DOHH2 (cell line): ENCODE results near the gene NGF.

ENCODE experiments used
- H3F3A ChIP-seq: fragments of 200-600 bp; sonication (generic), shearing (Covaris generic); 2 replicates; pipeline ENCODE4 v1.6.0; 2016; ENCODE audit warnings: antibody characterized with exemption, mild to moderate bottlenecking; ENCODE audit not compliant: control insufficient read depth, insufficient read depth
- H3K27ac ChIP-seq: fragments of 200-600 bp; sonication (generic); 2 replicates; pipeline ENCODE4 v1.5.1; 2014; ENCODE audit warnings: low read depth, mild to moderate bottlenecking, low read length, moderate library complexity
- H3K27me3 ChIP-seq: fragments of 200-600 bp; sonication (generic); 2 replicates; pipeline ENCODE4 v1.6.1; 2014; ENCODE audit warnings: mild to moderate bottlenecking, low read length, mixed read lengths; ENCODE audit not compliant: control insufficient read depth
- H3K36me3 ChIP-seq: fragments of 200-600 bp; sonication (generic); 2 replicates; pipeline ENCODE4 v1.6.1; 2014; ENCODE audit warnings: mild to moderate bottlenecking, low read length, moderate library complexity, mixed read lengths; ENCODE audit not compliant: control insufficient read depth
- H3K4me1 ChIP-seq: fragments of 200-600 bp; sonication (generic); 2 replicates; pipeline ENCODE4 v1.6.1; 2014; ENCODE audit warnings: mild to moderate bottlenecking, low read length, mixed read lengths; ENCODE audit not compliant: control insufficient read depth
- H3K4me2 ChIP-seq: fragments of 200-600 bp; sonication (generic); 2 replicates; pipeline ENCODE4 v1.6.0; 2014; ENCODE audit warnings: mild to moderate bottlenecking, low read length, moderate library complexity
- H3K4me3 ChIP-seq: fragments of 200-600 bp; sonication (generic); 2 replicates; pipeline ENCODE4 v1.5.1; 2014; ENCODE audit warnings: mild to moderate bottlenecking, low read length, mixed read lengths
- H3K79me2 ChIP-seq: fragments of 200-600 bp; sonication (generic); 2 replicates; pipeline ENCODE4 v1.6.1; 2014; ENCODE audit warnings: mild to moderate bottlenecking, low read length, mixed read lengths; ENCODE audit not compliant: control insufficient read depth
- H3K9me2 ChIP-seq: fragments of 200-600 bp; sonication (generic); replicated peaks from 2 replicates; pipeline ENCODE4 v1.6.1; 2014; ENCODE audit warnings: mild to moderate bottlenecking, low read length, mixed read lengths; ENCODE audit not compliant: control insufficient read depth
- H3K9me3 ChIP-seq: fragments of 200-600 bp; sonication (generic); 2 replicates; pipeline ENCODE4 v1.6.1; 2014; ENCODE audit warnings: antibody characterized with exemption, low read length, mixed read lengths; ENCODE audit not compliant: control insufficient read depth, insufficient read depth
- H4K20me1 ChIP-seq: fragments of 200-600 bp; sonication (generic); 2 replicates; pipeline ENCODE4 v1.6.0; 2014; ENCODE audit warnings: low read depth, mild to moderate bottlenecking, antibody characterized with exemption, low read length, moderate library complexity; ENCODE audit not compliant: control insufficient read depth, insufficient read depth
- EZH2phosphoT487 ChIP-seq: fragments of 200-600 bp; sonication (generic); IDR thresholded peaks from 2 replicates; pipeline ENCODE4 v1.6.1; 2017; ENCODE audit warnings: borderline replicate concordance, mild to moderate bottlenecking, antibody characterized with exemption, low read length, moderate library complexity, mixed read lengths
- TF ChIP-seq, protein P1 (sequence below): fragments of 200-600 bp; sonication (generic); IDR thresholded peaks from one replicate; pipeline ENCODE4 v1.5.1; 2014; ENCODE audit warnings: antibody characterized with exemption, mild to moderate bottlenecking, low read depth, low read length; ENCODE audit not compliant: poor library complexity, severe bottlenecking

NGF gene

DNA sequence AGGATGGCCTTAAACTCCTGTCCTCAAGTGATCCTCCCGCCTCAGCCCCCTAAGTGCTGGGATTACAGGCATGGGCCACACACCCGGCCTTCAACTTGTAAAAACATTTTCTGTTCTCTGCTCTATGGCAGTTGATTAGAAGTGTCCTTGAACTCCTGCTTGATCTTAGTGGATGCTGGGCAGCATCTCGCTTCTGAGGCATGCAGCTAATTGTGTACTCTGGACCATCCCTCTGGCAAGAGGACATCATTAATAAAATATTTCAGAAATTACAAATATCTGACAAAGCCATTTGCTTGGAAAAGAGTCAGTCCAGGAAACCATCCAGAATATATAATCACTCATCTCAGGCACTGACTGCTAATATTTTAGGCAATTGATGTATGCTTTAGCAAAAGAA lies 8.1 kb downstream of the NGF start:
- H3K9me2 ChIP-seq, result no peaks in the 10 kb centered on the region
- H4K20me1 ChIP-seq, result no peaks in the 10 kb centered on the region
- no peaks in the 10 kb centered on the region for H3F3A ChIP-seq
- no peak overlapping the region for H3K27ac ChIP-seq
- no peaks in the 10 kb centered on the region for H3K79me2 ChIP-seq
- TF ChIP-seq, protein P1, sequence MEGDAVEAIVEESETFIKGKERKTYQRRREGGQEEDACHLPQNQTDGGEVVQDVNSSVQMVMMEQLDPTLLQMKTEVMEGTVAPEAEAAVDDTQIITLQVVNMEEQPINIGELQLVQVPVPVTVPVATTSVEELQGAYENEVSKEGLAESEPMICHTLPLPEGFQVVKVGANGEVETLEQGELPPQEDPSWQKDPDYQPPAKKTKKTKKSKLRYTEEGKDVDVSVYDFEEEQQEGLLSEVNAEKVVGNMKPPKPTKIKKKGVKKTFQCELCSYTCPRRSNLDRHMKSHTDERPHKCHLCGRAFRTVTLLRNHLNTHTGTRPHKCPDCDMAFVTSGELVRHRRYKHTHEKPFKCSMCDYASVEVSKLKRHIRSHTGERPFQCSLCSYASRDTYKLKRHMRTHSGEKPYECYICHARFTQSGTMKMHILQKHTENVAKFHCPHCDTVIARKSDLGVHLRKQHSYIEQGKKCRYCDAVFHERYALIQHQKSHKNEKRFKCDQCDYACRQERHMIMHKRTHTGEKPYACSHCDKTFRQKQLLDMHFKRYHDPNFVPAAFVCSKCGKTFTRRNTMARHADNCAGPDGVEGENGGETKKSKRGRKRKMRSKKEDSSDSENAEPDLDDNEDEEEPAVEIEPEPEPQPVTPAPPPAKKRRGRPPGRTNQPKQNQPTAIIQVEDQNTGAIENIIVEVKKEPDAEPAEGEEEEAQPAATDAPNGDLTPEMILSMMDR, result no peak
- no peak for TF ChIP-seq EZH2phosphoT487
- H3K4me1 ChIP-seq, result no peaks in the 10 kb centered on the region
- no peak overlapping the region for H3K4me2 ChIP-seq
- H3K9me3 ChIP-seq, result no peaks in the 10 kb centered on the region
- no peaks in the 10 kb centered on the region for H3K36me3 ChIP-seq
- H3K4me3 ChIP-seq, result no peak overlapping the region
- H3K27me3 ChIP-seq, result no peaks in the 10 kb centered on the region

DNA sequence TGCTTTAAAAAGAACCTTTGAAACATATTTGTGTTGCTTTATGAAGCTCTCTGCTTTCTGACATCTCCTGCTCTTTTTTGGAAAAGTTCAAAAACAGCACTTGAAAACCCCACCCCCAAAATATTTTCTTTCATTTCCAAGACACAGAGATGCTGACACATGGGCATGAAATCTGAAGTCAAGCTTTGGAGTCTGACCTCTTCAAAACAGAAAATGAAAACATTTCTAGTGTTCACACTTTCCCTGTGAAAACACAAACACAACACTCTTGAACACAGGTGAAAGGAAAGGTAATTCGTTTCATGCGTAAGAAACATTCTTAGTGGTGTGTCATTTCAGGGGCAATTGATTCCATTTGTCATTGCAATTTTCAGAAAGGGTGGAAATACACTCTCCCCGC lies 10.8 kb downstream of the NGF start:
- Histone ChIP-seq H3K27me3 (no peaks in the 10 kb centered on the region), H3K27ac (no peak overlapping the region), H3K4me1 (no peaks in the 10 kb centered on the region), H3K9me2 (no peaks in the 10 kb centered on the region), H3K79me2 (no peaks in the 10 kb centered on the region), H3K9me3 (no peaks in the 10 kb centered on the region), H3K36me3 (no peaks in the 10 kb centered on the region), H4K20me1 (no peaks in the 10 kb centered on the region), H3K4me3 (no peak overlapping the region), H3F3A (no peaks in the 10 kb centered on the region), H3K4me2 (no peak overlapping the region)
- TF ChIP-seq EZH2phosphoT487, result no peak
- TF ChIP-seq, protein P1, result no peak

DNA sequence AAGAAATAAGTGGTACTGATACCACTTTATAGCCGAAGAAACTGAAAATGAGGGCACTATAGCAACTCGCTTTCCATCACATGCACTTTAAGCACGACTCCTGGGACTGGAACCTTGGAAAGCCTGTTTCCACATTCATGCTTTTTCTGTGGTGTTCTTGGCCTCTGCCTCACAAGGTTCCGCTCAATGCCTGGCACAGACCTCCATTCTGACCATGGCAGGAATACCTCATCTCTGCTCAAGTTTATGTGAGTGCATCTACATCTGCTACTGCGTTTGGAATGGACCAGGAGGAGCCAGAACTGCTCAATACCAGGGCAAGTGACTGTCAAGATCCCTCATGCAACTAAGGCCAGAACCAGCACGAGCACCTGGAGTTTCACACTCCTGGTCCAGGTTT lies 11.6 kb downstream of the NGF start:
- Histone ChIP-seq H4K20me1 (no peaks in the 10 kb centered on the region), H3K4me2 (no peak overlapping the region), H3K27ac (no peak overlapping the region), H3K9me2 (no peaks in the 10 kb centered on the region), H3K27me3 (no peaks in the 10 kb centered on the region), H3K9me3 (no peaks in the 10 kb centered on the region), H3F3A (no peaks in the 10 kb centered on the region), H3K4me1 (no peaks in the 10 kb centered on the region), H3K36me3 (no peaks in the 10 kb centered on the region), H3K4me3 (no peak overlapping the region), H3K79me2 (no peaks in the 10 kb centered on the region)
- TF ChIP-seq EZH2phosphoT487, result no peak
- TF ChIP-seq, protein P1, result no peak

DNA sequence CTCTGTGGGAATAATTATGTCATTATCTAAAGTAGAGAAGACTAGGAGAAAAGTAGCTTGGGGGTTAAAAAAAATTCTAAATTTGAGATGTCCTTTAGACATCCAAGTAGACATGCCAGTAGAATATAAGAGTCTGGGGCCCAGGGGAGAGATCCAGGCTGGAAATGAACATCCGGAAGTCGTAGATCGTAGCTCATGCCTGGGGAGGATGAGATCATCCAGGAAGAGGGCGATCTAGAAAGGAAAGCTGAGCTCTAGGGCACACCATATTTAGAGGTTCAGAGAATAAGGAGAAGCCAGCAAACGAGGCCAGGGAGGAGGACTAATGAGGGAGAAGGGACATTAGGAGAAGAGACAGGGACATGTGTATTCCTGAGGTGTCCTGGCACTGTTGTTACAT lies 12.2 kb downstream of the NGF start:
- no peak overlapping the region for H3K27ac ChIP-seq
- H3K9me2 ChIP-seq, result no peaks in the 10 kb centered on the region

More for the DNA sequence above, 12.2 kb downstream of the NGF start:
- no peaks in the 10 kb centered on the region for H3K9me3 ChIP-seq
- no peaks in the 10 kb centered on the region for H3F3A ChIP-seq
- no peaks in the 10 kb centered on the region for H3K36me3 ChIP-seq
- H3K79me2 ChIP-seq, result no peaks in the 10 kb centered on the region
- no peaks in the 10 kb centered on the region for H3K27me3 ChIP-seq
- H3K4me2 ChIP-seq, result no peak overlapping the region
- TF ChIP-seq, protein P1, result no peak
- no peak for TF ChIP-seq EZH2phosphoT487
- no peaks in the 10 kb centered on the region for H3K4me1 ChIP-seq
- no peak overlapping the region for H3K4me3 ChIP-seq
- H4K20me1 ChIP-seq, result no peaks in the 10 kb centered on the region
